HG03342 (cell line): ENCODE measurements around the gene WSCD2.

Experiments used
- ATAC-seq: cut with Tn5 transposase; IDR thresholded peaks from one replicate; pipeline ENCODE4 v1.9.1; 2021; ENCODE audit warnings: mild to moderate bottlenecking, moderate library complexity; ENCODE audit not compliant: unreplicated experiment

WSCD2 gene

DNA sequence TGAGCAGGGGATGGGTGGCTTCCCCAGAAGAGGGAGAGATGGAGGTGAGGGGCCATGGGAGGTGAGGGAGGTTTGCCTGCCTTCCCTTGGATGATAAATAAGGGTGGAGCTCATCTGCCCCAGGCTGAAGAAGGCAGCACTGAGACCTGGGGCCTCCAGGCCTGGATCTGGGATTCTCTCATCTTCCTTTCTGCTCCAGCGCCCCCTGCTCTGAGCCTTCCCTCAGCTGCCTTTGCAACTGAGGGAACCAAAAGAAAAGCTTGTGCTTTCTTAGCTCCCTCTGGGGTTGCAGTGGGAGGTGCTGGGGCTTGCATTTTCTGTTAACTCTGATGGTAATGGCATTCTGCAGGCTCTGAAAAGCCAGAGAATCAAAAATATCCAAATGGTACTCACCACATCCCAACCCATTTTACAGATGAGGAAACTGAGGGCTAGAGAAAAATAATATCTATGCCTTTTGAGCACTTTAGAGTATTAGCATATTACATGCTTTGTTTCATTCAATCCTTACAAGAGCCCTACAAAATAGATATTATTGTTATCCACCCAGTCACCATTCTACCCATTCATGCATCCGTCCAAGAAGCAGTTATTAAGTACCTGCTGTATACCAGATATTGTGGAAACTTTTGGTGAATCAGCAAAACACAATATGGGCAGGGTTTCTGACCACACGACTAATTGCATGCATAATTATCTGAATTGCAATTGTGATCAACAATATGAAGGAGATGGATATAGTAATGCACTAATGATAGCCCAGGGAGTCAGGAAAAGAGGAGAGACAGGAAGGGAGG lies 102.2 kb downstream of the WSCD2 start:
- ATAC-seq: no peak

DNA sequence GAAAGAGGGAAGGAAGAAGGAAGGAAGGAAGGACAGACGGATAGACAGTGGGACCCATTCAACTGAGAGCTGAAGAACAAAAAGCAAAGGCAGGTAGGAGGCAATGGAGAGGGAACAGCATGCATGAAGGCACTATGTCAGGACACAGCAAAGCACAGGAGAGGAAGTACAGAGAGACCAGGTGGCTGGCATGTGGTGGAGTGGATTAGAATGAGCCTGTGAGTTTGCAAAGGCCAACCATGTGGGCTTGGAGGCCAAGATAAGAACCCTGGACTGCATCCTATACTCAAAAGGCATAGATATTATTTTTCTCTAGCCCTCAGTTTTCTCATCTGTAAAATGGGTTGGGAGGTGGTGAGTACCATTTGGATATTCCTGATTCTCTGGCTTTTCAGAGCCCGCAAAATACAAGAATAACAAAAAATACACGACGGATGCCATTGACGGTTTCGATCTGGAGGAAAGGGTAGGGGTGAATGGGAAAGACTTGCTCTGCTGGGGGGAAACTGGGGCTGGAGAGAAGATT lies 102.9 kb downstream of the WSCD2 start:
- ATAC-seq: no peak

DNA sequence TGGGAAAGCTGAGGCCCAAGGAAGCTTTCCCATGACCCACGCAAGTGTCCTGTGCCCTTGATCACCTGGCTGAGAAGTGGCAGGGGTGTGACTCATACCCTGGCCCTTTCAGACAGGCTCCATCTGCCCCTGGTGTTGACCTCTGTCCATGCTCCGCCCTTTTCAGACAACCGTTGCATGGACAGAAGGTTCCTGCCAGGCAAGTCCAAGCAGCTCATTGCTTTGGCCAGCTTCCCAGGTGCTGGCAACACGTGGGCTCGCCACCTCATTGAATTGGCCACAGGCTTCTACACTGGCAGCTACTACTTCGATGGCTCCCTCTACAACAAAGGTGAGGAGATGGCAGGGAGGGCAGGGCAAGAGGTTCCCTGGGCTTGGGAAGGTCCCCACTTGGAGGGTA lies 103.5 kb downstream of the WSCD2 start:
- no peak for ATAC-seq

DNA sequence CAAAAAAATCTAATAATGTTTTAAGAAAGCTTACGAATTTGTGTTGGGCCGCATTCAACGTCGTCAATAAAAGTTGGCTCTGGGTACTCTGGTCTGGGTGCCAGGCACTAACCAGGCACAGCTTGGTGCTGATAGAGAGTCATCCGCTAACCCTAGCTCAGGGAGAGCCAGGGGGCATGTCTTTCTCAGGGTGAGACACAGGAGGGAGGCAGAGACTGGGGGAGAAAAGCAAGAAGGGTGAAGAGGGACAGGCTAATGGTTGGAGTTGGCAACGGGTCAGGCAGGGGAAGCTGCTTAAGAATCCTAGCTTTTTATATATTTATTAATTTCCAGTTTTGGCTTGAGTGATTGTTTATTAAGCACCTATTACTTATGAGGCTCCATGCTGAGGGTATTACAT lies 105.1 kb downstream of the WSCD2 start:
- no peak for ATAC-seq

DNA sequence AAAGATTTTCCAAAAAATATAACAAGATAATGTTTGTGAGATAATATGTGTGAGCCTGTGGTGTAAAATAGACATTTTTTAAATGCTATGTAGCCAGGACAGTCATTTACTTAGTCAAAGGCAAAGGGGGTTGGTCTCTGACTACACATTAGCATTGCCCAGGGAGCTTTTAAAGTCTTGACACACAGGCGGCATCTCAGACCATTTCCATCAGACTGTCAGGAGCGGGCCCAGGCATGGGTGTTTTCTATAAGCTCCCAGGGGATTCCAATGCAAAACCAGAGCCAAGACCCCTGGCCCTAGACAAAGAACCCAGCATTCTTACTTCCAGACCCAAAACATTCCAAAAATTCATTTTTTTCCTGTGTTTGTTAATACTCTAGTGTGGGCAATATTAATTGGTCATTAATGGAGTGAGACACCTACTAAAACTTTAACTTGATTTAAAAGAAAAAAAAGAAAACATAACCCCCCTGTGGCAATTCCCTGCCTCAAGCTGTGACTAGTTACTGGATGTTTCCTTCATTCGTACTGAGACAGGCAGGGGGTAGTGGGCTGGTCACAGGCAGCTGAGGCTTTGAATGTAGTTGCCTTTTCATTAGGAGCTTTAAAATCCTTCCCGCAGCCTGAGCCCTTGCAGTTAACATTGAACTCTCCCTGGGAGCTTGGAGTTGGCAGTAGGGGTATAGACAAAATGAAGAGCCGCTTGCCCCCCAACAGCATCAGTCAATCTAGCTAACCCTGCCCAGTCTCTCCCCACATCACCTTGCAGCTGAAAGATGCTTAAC lies 106.3 kb downstream of the WSCD2 start:
- ATAC-seq: no peak

DNA sequence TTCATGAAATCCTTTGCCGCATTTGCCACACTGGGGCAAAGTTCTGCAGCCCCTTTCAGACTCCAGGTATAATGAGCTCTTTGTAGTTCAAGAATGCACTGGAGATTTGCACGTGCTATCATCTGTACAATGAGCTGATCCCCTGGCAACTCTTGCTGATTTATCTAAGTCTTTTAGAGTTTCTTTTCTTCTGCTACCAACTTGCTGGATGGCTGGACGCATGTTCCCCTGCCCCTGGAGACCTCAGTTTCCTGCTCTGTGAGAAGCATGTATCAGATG lies 106.8 kb downstream of the WSCD2 start:
- no peak for ATAC-seq

DNA sequence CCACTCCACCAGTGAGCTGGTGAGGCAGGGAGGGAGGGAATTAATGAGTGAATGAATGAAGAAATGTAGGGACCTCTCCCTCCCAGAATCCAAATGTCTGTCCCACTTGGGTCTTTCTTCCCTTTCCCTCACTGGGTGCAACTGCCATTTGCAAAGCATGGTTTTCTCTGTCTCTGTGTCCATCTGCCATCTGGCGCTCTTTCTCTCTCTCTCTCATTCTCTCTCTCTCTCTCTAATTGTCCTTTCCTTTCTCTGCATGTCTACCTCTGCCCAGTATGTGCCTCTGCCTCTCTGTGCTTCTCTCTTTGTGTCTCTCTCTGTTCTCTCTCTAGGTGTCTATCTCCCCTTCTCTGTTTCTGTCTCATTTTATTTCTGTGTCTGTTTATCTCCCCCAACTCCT lies 107.3 kb downstream of the WSCD2 start:
- no peak for ATAC-seq

DNA sequence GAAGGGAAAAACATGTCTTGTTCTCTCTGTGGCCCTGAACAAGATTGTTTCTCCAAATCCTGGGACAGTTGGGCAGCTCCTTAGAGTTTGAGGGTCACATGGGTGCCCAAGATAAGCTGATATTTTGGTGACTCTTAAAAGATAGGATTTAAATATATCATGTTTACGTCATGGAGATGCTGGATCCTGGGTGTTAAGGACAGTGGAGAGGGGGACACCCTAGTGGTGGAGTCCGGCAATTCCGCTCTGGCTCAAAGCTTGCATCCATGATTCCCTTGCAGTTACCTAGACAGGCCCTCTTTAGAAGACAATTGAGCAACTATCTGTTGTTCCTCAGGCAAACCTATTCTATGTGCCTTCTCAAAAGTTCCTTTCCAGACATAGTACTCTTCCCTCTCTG lies 108.2 kb downstream of the WSCD2 start:
- no peak for ATAC-seq

DNA sequence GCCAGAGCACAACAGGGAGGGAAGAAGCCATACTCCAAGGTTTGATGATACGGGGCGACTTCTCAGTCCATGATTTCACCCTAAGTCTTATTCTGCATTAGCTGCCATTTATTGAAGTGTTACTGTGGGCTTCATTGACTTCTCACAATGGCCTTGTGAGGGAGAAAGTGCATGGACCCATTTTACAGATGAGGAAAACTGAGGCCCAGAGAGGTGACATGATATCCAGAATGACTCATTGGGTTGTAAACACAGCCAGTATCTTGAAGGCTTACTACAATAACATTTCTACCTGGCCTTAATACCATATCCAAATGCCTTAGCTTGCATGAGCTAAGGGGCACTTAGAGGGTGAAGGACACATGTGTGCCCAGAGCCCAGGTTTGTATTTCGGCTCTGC lies 109.4 kb downstream of the WSCD2 start:
- ATAC-seq: no peak

DNA sequence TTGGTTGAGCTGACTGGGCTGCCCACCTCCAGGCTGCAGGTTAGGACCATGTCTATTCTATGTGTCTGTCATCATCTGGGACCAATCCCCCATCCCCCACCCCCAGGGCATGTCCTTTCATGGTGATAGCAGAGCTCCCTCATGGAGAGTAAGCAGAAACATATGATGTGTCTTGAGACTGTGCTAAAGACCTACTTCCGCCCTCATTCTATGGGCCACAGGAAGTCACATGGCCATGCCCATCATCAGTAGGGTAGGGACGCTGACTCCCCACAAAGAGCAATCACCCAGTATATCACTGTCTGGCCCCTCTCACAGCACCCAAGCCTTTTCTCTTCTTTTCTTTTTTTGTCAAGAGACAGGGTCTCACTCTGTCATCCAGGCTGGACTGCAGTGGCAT lies 110.3 kb downstream of the WSCD2 start:
- ATAC-seq: no peak

DNA sequence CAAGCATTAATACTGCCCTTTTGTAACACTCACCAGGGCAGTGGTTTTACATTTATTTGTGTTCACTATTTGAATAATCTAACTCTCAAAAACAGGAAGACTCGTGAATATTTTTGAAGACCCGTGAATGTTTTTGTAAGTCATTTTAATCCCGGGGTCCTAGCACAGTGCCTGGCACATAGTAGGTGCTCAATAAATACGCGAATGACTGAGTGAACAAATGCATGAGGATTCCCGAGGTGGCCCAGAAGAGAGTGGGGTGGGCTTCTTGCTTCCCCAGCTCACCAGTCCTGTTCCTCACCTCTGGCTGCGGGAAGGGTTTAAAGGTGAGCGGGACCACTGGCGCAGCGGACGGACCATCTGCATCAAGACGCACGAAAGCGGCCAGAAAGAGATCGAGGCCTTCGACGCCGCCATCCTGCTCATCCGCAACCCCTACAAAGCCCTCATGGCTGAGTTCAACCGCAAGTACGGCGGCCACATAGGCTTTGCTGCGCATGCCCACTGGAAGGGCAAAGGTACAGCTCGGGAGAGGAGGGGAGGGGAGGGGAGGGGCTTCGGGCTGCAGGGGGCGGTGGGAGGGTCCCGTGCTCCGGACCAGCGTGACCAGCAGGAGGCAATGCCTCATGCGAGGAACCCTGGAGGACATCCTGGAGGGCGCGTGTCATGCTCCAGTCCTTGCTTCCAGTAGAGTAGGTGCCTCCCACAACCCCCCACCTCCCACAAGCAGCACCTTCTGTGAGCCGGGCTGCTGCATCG lies 111.1 kb downstream of the WSCD2 start:
- ATAC-seq: no peak

DNA sequence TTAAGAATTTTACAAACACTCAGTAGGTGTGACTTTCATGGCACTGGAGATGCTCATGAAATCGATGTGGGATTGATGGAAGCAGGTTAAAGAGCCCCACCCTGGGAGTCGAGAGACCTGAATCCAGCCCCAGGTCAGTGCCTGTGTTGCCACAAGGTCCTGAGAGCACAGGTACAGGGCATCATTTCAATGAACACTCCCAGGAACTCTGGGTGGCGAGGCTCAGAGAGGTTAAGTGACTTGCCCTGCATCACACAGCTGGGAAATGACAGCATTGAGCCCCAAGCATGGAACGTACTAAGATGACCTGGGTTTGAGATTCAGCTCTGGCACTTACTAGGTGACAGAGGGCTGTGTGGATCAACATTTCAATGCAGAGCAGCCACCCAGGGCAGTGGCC lies 111.8 kb downstream of the WSCD2 start:
- no peak for ATAC-seq

DNA sequence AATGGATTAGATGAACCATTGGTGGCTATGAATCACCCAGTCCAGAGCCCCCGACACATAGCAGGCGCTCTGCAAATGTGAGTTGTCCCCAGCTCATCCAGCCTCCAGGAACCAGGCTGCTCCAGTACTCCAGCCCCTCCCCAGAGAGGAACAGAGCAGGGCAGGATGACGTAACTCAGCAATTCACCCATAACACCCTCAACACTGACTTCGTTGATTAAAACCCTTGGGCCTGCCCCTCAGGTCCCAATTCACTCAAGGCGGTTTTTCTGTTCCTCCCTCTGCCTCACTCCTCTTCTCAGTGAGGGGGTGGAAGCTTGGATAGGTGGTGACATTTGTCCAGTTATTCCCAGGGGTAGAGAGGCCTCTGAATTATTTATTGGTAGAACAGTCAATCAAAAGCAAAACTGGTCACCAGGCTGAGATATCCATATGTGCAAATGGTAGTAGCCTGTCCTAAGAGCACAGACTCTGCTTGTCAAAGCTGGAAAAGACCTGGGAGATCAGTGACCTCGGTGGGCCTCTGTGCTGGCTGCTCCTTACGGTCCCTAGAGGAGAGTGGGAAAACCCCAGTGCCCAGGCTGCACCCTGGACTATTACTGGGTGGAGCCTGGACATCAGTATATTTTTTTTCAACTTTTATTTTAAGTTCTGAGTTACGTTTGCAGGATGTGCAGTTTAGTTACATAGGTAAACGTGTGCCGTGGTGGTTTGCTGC lies 113.1 kb downstream of the WSCD2 start:
- no peak for ATAC-seq

DNA sequence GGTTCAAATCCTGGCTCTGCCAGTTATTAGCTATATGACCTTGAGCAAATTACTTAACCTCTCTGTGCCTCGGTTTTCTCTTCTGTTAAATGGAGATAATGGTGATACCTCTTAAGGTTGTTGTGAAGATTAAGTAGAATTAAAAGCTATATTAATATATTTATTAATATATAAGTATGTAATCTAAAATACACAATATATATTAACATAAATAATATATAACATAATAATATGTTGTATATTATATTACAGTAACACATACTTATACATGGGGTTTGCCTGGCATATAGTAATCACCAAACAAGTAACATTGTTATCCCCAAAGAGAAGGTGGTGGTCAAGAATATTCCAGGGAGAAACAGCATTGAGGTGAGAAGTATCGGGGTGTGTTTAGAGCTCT lies 118.0 kb downstream of the WSCD2 start:
- no peak for ATAC-seq

DNA sequence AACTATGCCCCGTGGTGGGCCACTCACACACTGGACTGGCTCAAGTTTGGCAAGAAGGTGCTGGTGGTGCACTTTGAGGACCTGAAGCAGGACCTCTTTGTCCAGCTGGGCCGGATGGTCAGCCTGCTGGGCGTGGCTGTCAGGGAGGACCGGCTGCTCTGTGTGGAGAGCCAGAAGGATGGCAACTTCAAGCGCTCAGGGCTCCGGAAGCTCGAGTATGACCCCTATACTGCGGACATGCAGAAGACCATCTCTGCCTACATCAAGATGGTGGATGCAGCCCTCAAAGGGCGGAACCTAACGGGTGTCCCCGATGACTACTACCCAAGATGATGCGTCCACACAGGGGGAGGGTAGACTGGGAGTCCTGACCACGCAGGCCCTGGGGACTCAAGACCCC lies 118.9 kb downstream of the WSCD2 start:
- ATAC-seq: no peak

DNA sequence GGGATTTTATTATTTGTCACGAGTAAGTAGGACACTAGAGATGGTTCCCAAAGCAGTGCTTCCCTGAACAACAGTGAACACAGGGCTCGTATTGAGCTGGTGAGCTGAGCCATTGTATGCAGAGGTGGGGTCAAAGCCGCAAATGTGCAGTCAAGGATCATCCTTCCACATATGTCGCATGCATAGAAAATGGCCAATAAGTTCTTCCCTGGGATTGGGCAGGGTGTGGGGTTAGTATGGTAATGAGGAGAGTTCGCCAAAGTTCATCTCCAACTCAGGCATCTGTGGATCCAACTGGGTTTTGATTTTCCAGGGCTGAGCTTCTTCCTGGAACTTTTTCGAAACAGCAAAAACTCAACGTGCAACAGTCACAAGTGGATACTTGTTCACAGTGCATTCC lies 123.4 kb downstream of the WSCD2 start:
- no peak for ATAC-seq

DNA sequence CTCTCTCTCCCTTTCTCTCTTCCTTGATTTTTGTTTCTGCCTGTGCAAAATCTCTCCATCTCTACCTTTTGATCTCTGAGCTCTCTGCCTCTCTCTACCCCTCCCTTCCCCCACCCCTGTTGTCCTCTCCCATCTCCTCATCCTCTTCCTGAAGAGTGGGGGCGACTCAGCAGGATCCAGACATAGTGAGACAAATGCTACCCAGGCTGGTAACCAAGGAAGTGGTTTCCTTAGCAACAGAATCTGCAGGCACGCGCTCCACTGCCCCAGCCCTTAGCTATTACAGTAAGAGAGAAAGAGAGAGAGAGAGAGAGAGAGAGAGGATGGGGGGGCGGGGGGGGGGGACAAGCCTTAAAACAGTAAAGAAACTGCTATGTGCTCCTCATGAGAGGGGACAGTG lies 124.5 kb downstream of the WSCD2 start:
- ATAC-seq: no peak

DNA sequence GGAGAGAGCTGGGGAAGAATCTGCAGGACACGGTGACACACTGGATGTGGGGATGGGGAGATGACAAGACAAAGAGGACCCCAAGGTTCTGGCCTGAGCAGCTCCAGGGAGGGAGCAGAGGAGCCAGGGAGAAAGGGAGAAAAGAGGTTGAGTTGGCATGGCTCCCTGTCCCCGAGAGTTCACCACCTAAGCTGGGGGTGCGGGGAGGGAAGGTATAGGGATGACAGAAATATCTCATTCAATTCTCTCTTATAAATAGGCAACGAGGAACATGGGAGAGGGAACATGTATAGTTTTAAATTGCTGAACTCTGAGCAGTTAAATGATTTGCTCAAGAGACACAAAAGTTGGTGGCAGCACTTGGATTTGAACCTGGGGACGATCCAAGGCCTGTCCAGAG lies 124.9 kb downstream of the WSCD2 start:
- ATAC-seq: no peak

DNA sequence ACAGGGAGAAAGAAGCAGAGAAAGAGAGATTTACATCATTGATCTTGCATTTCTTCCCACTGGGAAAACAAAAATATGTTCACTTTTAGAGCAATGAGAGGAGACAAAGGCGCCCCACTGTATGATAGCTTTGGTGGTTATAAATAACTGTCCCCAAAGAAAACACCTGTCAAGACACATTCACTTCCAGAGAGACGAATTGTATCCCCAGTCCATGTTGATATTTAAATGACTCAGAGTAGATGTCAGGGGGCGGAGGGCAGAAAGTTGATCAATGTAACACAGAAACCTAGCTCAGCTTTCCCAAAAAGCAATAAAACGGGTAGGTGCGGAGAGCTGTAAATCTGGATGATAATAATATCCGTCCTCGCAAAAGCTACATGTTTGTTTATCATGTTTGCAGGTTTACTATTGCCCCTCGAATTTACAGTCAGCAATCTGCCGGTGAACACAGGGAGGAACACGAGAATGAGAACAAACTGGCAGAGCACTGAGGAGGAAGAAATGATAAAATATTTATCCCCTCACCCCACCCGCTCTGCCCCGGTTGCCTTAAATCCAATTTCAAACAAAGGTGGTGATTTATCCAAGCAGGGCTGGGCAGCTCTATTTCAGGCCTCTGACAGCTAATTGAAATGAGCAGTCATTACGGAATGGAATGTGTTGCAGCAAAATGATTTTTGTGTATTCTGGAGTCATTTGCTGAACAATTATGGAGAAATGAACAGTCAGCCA lies 125.6 kb downstream of the WSCD2 start:
- no peak for ATAC-seq

DNA sequence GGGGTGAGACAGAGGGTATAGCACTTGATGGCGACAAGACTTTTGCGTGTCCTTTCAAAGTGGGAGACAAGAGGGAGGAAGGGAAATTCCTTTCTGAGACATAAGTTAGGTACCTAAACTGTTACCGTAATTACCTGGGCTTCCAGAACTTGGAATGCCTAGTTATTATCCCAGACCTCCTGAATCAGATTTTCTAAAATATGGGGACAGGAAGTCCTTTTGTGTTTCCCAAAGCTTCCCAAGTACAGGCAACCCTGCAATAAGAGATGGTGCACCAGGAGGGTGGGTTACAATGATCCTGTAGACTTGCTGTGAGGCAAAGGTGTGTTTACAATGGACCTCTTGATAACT lies 126.1 kb downstream of the WSCD2 start:
- no peak for ATAC-seq

DNA sequence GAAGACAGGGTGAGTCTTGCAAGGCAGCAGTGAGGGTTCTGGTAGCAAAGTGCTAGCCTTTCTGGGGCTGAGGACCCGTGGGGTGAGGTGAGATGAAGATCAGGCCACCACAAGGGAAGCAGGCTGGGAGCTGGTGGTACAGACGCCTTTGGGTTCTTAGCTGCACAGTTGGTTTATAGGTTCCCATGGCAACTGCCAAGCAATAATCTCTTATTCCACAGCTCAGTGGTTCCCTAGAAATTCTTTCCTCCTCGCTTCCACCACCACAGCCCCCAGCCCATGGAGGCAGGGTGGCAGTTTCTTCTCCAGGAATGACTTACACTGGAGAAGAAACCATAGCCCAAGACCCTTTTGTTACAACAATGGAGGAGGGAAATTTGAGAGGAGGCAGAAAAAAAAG lies 127.9 kb downstream of the WSCD2 start:
- no peak for ATAC-seq
